ENCODE results near the gene CDR2.

GRCh38 chr16:22352723-22353122, 21.7 kb downstream of the CDR2 start:
- TF ChIP-seq CTCF (IDR thresholded peaks at IDR 0.05) (no peak), EZH2 (IDR thresholded peaks at IDR 0.05; ENCODE audit: borderline replicate concordance, insufficient read depth, low read depth, low read length, poor library complexity, severe bottlenecking) (no peak)
